Uterus (tissue), 2 donors: ENCODE results near the gene SLC25A48.

Source experiments
- POLR2A ChIP-seq, 2 donors: fragments of 450-650 bp; IDR thresholded peaks; one replicate each; pipeline ENCODE4 v1.6.1; 2016; ENCODE audit warnings: antibody characterized with exemption in 2 of 2, mild to moderate bottlenecking in 1 of 2, moderate library complexity in 1 of 2
- TF ChIP-seq, protein P1 (sequence below), 4 experiments: fragments of 200-600 bp in 2 of 4; fragments of 450-650 bp in 2 of 4; sonication (generic) in 2 of 4; IDR thresholded peaks; one replicate each; pipeline ENCODE4 v1.5.1; 2016 to 2019; ENCODE audit warnings: antibody characterized with exemption in 4 of 4, mild to moderate bottlenecking in 2 of 4, moderate library complexity in 1 of 4

DNA sequence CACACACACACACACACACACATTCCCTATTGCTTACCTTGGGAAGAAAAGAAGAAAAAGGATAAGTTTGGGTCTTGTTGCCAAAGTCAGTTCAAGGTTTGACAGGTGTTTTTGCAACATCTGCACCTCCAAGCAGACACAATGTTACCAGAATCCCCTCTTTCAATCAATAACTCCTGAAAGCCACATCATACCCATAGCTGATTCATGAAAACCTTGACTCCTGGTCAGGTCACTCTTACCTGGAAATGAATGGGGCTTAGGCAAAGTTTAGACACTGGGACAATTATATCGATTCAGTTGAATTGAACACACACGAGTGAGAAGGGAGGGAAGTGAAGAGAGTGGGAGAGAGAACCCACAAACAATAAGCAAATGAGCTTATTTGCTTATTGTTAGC, 34.2 kb downstream of the SLC25A48 start:
- no peak for TF ChIP-seq POLR2A (IDR thresholded peaks at IDR 0.05)
- TF ChIP-seq, protein P1, sequence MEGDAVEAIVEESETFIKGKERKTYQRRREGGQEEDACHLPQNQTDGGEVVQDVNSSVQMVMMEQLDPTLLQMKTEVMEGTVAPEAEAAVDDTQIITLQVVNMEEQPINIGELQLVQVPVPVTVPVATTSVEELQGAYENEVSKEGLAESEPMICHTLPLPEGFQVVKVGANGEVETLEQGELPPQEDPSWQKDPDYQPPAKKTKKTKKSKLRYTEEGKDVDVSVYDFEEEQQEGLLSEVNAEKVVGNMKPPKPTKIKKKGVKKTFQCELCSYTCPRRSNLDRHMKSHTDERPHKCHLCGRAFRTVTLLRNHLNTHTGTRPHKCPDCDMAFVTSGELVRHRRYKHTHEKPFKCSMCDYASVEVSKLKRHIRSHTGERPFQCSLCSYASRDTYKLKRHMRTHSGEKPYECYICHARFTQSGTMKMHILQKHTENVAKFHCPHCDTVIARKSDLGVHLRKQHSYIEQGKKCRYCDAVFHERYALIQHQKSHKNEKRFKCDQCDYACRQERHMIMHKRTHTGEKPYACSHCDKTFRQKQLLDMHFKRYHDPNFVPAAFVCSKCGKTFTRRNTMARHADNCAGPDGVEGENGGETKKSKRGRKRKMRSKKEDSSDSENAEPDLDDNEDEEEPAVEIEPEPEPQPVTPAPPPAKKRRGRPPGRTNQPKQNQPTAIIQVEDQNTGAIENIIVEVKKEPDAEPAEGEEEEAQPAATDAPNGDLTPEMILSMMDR (IDR thresholded peaks at IDR 0.05): no peak
